ENCODE results near the gene TSGA10IP.

Gene TSGA10IP

DNA sequence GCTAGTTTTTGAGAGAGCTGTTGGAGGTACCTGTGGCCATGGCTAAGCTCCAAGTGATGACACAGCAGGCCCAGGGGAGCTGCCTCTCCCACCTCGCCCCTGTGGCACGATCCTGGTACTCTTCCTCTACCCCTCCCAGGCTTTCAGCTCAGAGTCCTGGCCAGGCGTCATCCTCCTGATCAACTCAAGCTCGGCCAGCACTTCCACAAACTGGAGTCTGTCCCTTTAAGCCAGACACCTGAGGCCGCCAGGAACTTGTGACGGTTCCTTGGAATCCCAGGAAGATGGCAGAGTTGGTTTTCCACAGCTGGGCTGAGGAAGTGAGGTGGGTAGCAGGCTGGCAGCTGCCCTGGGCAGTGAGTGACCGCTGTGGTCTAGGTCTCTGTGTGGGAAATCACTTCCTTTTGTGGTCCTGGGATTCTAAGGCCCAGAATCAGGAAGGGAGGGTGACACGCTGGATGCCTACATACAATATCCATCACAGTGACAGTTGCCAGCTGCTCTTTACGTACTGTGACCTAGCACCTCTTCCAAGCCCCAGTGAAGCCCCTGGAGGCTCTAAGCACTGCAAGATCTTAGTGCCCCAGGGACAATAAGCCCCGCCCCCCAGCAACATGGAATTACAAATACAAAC, 63.3 kb downstream of the TSGA10IP start:
- peak; percentile 15 for DNase-seq
